Activated naive CD4-positive, alpha-beta T cell treated with anti-CD3 and anti-CD28 coated beads, Interleukin-2, amount 50 U/mL, for 16 hours (primary cell): ENCODE data around the gene CCNE1.
"Not testable (repeated sequence)": the region's sequence is repeated elsewhere in the genome, so short reads cannot be mapped to it uniquely, and the experiment has no call there.

Experiments used
- DNase-seq: peaks from one replicate; pipeline ENCODE4 v3.0.0-alpha.2; 2020

CCNE1 gene

GRCh38 chr19:29819300-29819699 is 7.5 kb downstream of the CCNE1 start:
- no peak for DNase-seq

GRCh38 chr19:29819986-29820385 is 8.2 kb downstream of the CCNE1 start:
- DNase-seq = no peak

GRCh38 chr19:29823581-29824330 is 12.0 kb downstream of the CCNE1 start:
- DNase-seq = no peak

GRCh38 chr19:29825263-29825662 is 13.5 kb downstream of the CCNE1 start:
- DNase-seq = not testable (repeated sequence)

- peak; percentile 62 for DNase-seq
Observed at GRCh38 chr19:29831041-29831548, 19.3 kb downstream of the CCNE1 start.

GRCh38 chr19:29831686-29832085 is 19.9 kb downstream of the CCNE1 start:
- DNase-seq = no peak

GRCh38 chr19:29832801-29833200 is 21.0 kb downstream of the CCNE1 start:
- DNase-seq = no peak

- no peak for DNase-seq
Observed at GRCh38 chr19:29833614-29834261, 21.9 kb downstream of the CCNE1 start.

GRCh38 chr19:29834991-29835846 is 23.4 kb downstream of the CCNE1 start:
- no peak for DNase-seq

GRCh38 chr19:29836409-29836825 is 24.6 kb downstream of the CCNE1 start:
- DNase-seq = no peak

GRCh38 chr19:29837448-29837981 is 25.7 kb downstream of the CCNE1 start:
- DNase-seq = peak; percentile 69

GRCh38 chr19:29837996-29838395 is 26.2 kb downstream of the CCNE1 start:
- DNase-seq = no peak

GRCh38 chr19:29840066-29840950 is 28.5 kb downstream of the CCNE1 start:
- no peak for DNase-seq

- no peak for DNase-seq
Observed at GRCh38 chr19:29841209-29841558, 29.4 kb downstream of the CCNE1 start.

GRCh38 chr19:29841559-29842367 is 30.0 kb downstream of the CCNE1 start:
- no peak for DNase-seq

- DNase-seq = no peak
Observed at GRCh38 chr19:29842471-29843179, 30.8 kb downstream of the CCNE1 start.

- no peak for DNase-seq
Observed at GRCh38 chr19:29843180-29844051, 31.6 kb downstream of the CCNE1 start.

GRCh38 chr19:29844891-29845573 is 33.2 kb downstream of the CCNE1 start:
- DNase-seq = peak; percentile 97
